ENCODE data around the gene SPIC.

Gene SPIC

GRCh38 chr12:101536069-101536674, 61.0 kb downstream of the SPIC start:
- no peak for DNase-seq
